ENCODE data around the gene FLRT2.

FLRT2 gene

DNA sequence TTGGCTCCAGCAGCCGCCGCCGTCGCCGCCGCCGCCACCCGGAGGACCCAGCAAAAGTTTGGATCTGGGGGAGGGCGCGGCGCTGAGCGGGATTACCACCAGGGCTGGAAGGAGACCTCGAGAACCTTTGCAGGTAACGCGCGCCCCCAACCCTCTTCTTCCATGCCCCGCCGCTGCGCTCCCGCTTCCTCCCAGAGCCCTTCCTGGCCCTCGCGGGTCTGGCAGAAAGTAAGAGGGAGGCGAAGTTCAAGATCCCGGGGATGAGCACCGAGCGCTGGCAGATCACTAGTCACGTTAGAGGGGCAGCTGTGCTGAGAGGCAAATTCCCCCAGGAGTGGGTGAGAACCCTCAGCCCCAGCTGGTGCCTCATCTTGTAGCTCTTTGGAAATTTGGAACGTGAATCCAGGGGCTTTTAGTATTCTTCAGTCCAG is 3.9 kb downstream of the FLRT2 start:
- no peaks in the 10 kb centered on the region for H3K36me3 ChIP-seq (ENCODE audit: insufficient read depth, low read length)
- peak overlapping the region; percentile 84 for H2AFZ ChIP-seq (ENCODE audit: low read depth, low read length)
- H3K4me1 ChIP-seq (ENCODE audit: insufficient read depth, low read length) = peaks cover 44% of the 10 kb centered on the region
- H3K9me3 ChIP-seq (ENCODE audit: low read length) = no peaks in the 10 kb centered on the region
- H3K4me3 ChIP-seq (ENCODE audit: low read length) = peak overlapping the region; percentile 47
- H3K27me3 ChIP-seq (ENCODE audit: insufficient read depth, low read length) = peaks cover 71% of the 10 kb centered on the region

DNA sequence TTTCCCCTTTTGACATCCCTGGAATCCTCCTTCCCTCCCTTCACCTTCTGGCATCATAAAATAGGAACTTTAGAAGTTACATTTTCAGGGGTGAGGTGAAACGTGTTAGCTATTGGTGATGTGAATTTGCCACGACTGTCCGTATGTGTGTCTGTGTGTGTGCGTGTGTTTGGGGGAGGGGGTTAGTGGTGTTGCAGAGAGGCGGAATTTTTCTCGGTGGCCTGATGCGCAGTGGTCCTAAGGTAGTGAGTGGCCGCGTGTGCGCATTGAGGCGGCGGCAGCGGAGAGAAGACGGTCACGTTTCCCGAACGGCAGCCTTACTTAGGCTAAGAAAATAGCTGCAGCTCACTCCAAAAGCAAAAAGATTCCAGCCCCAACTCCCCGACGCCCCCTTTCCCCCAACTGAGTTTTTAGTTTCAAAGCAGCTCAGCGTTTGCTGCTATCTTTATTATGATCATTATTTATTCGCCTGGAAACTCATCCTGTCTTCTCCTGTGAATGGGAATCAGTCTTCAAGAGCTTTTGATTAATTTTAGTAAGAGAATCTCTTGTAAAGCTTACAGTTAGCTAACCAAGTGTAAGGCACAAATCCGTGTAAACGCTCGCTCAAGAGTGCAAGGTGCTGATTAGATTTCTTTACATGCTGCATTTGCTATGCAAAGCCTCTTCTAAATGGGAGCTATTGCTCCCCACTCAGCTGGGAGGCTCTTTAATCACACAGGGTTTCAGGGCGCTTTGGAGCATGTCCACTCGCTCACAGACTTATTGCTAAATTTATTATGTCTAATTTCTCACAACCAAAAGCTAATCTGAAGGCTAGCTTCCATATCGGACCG is 4.7 kb downstream of the FLRT2 start:
- Histone ChIP-seq H3K27me3 (ENCODE audit: insufficient read depth, low read length) (peaks cover 63% of the 10 kb centered on the region), H3K4me3 (ENCODE audit: low read length) (peak overlapping the region; percentile 47), H3K9me3 (ENCODE audit: low read length) (no peaks in the 10 kb centered on the region), H2AFZ (ENCODE audit: low read depth, low read length) (no peak overlapping the region), H3K4me1 (ENCODE audit: insufficient read depth, low read length) (peaks cover 36% of the 10 kb centered on the region), H3K36me3 (ENCODE audit: insufficient read depth, low read length) (no peaks in the 10 kb centered on the region)

DNA sequence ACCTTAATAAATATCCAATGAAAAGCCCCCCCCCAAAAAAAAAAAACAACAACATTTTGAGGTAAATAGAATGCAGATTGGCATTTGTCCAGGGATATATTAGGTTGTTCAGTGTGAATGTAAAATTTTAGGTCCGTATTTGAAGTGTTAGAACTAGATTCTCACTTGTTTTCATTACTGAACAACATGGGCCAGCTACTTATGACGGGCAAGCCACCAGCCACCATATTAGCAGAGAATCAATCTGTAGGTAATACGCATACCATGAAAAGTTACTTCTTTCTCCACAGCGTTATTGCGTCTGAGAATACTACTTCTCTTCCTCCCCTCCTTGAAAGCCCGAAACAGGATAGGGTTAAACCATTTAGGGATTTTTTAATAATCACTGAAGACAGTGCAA is 5.4 kb downstream of the FLRT2 start:
- no peaks in the 10 kb centered on the region for H3K36me3 ChIP-seq (ENCODE audit: insufficient read depth, low read length)
- no peaks in the 10 kb centered on the region for H3K9me3 ChIP-seq (ENCODE audit: low read length)
- peaks cover 30% of the 10 kb centered on the region for H3K4me1 ChIP-seq (ENCODE audit: insufficient read depth, low read length)
- H3K4me3 ChIP-seq (ENCODE audit: low read length) = no peak overlapping the region
- no peak overlapping the region for H2AFZ ChIP-seq (ENCODE audit: low read depth, low read length)
- peaks cover 56% of the 10 kb centered on the region for H3K27me3 ChIP-seq (ENCODE audit: insufficient read depth, low read length)

DNA sequence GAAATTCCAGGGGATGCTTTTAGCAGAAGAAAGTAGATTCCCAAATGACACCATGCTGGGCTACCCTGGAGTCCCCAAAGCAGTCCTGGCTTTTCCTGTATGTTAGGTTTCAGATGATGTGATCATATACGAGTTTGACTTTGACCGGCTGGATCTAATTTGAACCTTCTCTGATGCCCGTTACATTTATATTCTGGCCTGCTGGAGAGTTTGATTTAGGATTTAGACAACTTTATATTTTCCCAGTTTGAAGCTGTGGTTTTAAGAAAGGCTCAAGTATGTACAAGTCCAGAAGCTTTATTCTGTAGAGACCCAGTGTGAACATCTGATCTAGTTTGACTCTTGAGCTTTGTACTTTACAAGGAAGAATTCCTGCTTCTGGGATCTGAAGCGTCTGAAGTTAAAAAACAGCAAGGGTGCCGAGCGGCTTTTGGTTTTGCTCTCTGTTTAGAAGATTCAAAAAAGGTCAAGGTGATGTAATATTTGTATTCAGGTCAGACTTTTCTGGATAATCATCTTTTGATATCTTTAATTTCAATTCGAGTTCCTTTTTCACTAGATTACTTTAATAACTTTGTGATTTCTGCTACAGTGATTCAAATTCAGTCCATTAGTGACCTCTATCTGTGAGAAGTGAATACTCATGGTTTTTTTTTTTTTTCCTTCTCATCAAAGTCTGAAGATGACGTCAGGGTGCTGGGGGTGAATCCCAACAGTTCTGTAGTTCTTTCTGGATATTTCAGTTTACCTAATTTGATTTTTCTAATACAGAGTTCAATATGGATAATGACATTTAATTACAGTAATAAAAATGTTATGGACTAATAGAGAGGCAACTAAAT is 6.3 kb downstream of the FLRT2 start:
- Histone ChIP-seq H3K4me1 (ENCODE audit: insufficient read depth, low read length) (peaks cover 24% of the 10 kb centered on the region), H3K36me3 (ENCODE audit: insufficient read depth, low read length) (no peaks in the 10 kb centered on the region), H2AFZ (ENCODE audit: low read depth, low read length) (no peak overlapping the region), H3K4me3 (ENCODE audit: low read length) (no peak overlapping the region), H3K27me3 (ENCODE audit: insufficient read depth, low read length) (peaks cover 47% of the 10 kb centered on the region), H3K9me3 (ENCODE audit: low read length) (no peaks in the 10 kb centered on the region)

- Histone ChIP-seq H3K36me3 (ENCODE audit: insufficient read depth, low read length) (no peaks in the 10 kb centered on the region), H3K4me1 (ENCODE audit: insufficient read depth, low read length) (peaks cover 21% of the 10 kb centered on the region), H3K27me3 (ENCODE audit: insufficient read depth, low read length) (peaks cover 41% of the 10 kb centered on the region), H3K4me3 (ENCODE audit: low read length) (no peak overlapping the region), H3K9me3 (ENCODE audit: low read length) (no peaks in the 10 kb centered on the region), H2AFZ (ENCODE audit: low read depth, low read length) (no peak overlapping the region)
These were observed 6.9 kb downstream of the FLRT2 start for GRCh38 chr14:85536833-85537190.

GRCh38 chr14:85537526-85537925 is 7.6 kb downstream of the FLRT2 start:
- peaks cover 34% of the 10 kb centered on the region for H3K27me3 ChIP-seq (ENCODE audit: insufficient read depth, low read length)
- no peak overlapping the region for H2AFZ ChIP-seq (ENCODE audit: low read depth, low read length)
- H3K36me3 ChIP-seq (ENCODE audit: insufficient read depth, low read length) = no peaks in the 10 kb centered on the region
- H3K4me3 ChIP-seq (ENCODE audit: low read length) = no peak overlapping the region
- peaks cover 18% of the 10 kb centered on the region for H3K4me1 ChIP-seq (ENCODE audit: insufficient read depth, low read length)
- H3K9me3 ChIP-seq (ENCODE audit: low read length) = no peaks in the 10 kb centered on the region

- Histone ChIP-seq H3K4me3 (ENCODE audit: low read length) (no peak overlapping the region), H3K9me3 (ENCODE audit: low read length) (no peaks in the 10 kb centered on the region), H3K36me3 (ENCODE audit: insufficient read depth, low read length) (no peaks in the 10 kb centered on the region), H3K4me1 (ENCODE audit: insufficient read depth, low read length) (peaks cover 10% of the 10 kb centered on the region), H2AFZ (ENCODE audit: low read depth, low read length) (no peak overlapping the region), H3K27me3 (ENCODE audit: insufficient read depth, low read length) (peaks cover 23% of the 10 kb centered on the region)
These were observed 8.7 kb downstream of the FLRT2 start for GRCh38 chr14:85538636-85539035.

DNA sequence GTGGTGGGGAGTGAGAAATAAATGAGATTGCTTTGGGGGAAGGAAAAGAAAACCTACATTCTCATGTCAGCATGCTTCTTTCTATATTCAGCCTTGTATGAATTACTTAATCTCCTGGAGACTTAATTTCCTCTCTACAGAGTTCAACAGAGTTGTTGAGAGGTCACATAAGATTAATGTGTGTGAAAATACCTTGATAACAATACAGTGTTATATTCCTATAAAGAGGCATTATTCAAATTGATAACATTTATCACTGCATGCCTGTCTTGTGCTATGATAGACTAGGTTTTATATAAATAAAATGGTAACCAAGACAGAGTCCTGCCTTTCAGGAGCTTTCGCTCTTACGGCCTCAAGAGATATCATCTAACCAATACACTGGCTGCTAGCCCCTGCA is 9.6 kb downstream of the FLRT2 start:
- peaks cover 2% of the 10 kb centered on the region for H3K4me1 ChIP-seq (ENCODE audit: insufficient read depth, low read length)
- no peaks in the 10 kb centered on the region for H3K9me3 ChIP-seq (ENCODE audit: low read length)
- H3K4me3 ChIP-seq (ENCODE audit: low read length) = no peak overlapping the region
- no peak overlapping the region for H2AFZ ChIP-seq (ENCODE audit: low read depth, low read length)
- H3K36me3 ChIP-seq (ENCODE audit: insufficient read depth, low read length) = no peaks in the 10 kb centered on the region
- peaks cover 15% of the 10 kb centered on the region for H3K27me3 ChIP-seq (ENCODE audit: insufficient read depth, low read length)

DNA sequence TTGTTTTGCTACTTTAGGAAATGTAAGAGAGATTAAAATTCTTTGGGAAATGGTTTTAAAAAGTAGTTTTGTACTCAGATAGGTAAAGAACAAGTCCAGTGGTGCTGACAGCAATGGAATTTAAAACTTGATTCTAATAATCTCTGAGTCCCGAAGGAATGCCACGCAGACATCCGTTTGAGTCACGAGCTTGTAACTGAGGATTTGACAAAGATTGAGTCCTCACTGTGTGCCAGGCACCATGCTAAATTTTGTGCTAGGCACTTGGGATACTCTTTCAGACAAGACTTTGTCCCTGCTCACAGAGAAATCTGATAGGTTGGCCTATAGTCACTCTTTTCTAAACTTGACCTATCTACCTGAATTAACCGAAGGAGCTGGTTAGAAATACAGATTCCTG is 12.7 kb downstream of the FLRT2 start:
- Histone ChIP-seq H3K4me3 (ENCODE audit: low read length) (no peak overlapping the region), H3K9me3 (ENCODE audit: low read length) (no peaks in the 10 kb centered on the region), H2AFZ (ENCODE audit: low read depth, low read length) (no peak overlapping the region), H3K27me3 (ENCODE audit: insufficient read depth, low read length) (no peaks in the 10 kb centered on the region), H3K4me1 (ENCODE audit: insufficient read depth, low read length) (no peaks in the 10 kb centered on the region), H3K36me3 (ENCODE audit: insufficient read depth, low read length) (no peaks in the 10 kb centered on the region)

GRCh38 chr14:85545738-85546137 is 15.8 kb downstream of the FLRT2 start:
- Histone ChIP-seq H3K36me3 (ENCODE audit: insufficient read depth, low read length) (no peaks in the 10 kb centered on the region), H3K4me1 (ENCODE audit: insufficient read depth, low read length) (no peaks in the 10 kb centered on the region), H2AFZ (ENCODE audit: low read depth, low read length) (no peak overlapping the region), H3K4me3 (ENCODE audit: low read length) (no peak overlapping the region), H3K27me3 (ENCODE audit: insufficient read depth, low read length) (no peaks in the 10 kb centered on the region), H3K9me3 (ENCODE audit: low read length) (no peaks in the 10 kb centered on the region)

DNA sequence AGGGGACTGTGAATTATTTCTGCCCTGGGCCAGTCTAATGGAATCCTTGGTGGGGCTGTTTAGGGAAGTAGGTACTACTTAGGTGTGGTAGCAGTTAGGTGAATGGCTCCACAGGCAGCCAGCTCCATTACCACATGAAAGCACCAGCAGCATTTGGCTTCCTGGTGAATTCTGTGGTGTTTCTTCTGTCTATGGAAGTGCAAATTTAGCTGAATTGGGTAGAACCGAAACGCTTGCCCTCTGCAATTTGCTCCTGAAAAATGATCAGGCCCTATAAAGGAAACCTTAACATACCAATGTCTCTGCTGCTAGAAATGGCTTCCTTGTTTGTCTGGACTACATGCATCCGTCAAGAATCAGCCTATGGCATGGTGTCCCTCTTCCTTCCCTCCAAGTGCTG is 16.4 kb downstream of the FLRT2 start:
- no peaks in the 10 kb centered on the region for H3K27me3 ChIP-seq (ENCODE audit: insufficient read depth, low read length)
- H3K4me1 ChIP-seq (ENCODE audit: insufficient read depth, low read length) = no peaks in the 10 kb centered on the region
- no peak overlapping the region for H3K4me3 ChIP-seq (ENCODE audit: low read length)
- no peaks in the 10 kb centered on the region for H3K9me3 ChIP-seq (ENCODE audit: low read length)
- H2AFZ ChIP-seq (ENCODE audit: low read depth, low read length) = no peak overlapping the region
- no peaks in the 10 kb centered on the region for H3K36me3 ChIP-seq (ENCODE audit: insufficient read depth, low read length)

- H3K4me1 ChIP-seq (ENCODE audit: insufficient read depth, low read length) = no peaks in the 10 kb centered on the region
- no peaks in the 10 kb centered on the region for H3K36me3 ChIP-seq (ENCODE audit: insufficient read depth, low read length)
- H3K27me3 ChIP-seq (ENCODE audit: insufficient read depth, low read length) = no peaks in the 10 kb centered on the region
- H2AFZ ChIP-seq (ENCODE audit: low read depth, low read length) = no peak overlapping the region
- no peaks in the 10 kb centered on the region for H3K9me3 ChIP-seq (ENCODE audit: low read length)
- H3K4me3 ChIP-seq (ENCODE audit: low read length) = no peak overlapping the region
These were observed 19.8 kb downstream of the FLRT2 start for GRCh38 chr14:85549697-85550096.

DNA sequence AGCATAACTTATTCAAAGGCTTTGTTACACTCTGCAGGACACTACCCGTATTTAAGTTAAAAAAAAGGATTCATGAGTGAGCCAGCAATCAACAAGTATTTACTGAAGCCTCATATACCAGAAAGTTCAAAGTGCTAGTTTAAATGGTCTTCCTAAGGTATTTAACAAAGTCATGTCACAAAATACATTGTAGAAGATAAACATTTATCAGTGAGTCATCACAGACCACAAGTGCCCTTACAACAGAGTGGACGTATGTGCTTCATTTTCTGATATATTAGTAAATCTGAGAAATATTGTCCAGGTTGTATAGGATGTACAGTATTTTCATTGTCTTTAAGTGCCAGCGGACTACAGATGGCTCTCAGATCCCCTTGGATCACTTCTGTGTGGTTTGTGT is 24.2 kb downstream of the FLRT2 start:
- H3K4me1 ChIP-seq (ENCODE audit: insufficient read depth, low read length) = no peaks in the 10 kb centered on the region
- no peaks in the 10 kb centered on the region for H3K27me3 ChIP-seq (ENCODE audit: insufficient read depth, low read length)
- H3K9me3 ChIP-seq (ENCODE audit: low read length) = no peaks in the 10 kb centered on the region
- no peaks in the 10 kb centered on the region for H3K36me3 ChIP-seq (ENCODE audit: insufficient read depth, low read length)
- H3K4me3 ChIP-seq (ENCODE audit: low read length) = no peak overlapping the region
- no peak overlapping the region for H2AFZ ChIP-seq (ENCODE audit: low read depth, low read length)

Measured in neuron (in vitro differentiated cells).